ENCODE data around the gene CYP2S1. TPM values are rescaled to one million over a fixed set of nuclear protein-coding genes. Genes with fewer than 3 reads are reported as not detected.

Gene CYP2S1
- total RNA-seq, 4 donors from 2014 or later, result 0.42 to 1.4 (median 0.63) TPM

- WGBS, 2 donors, result 84 to 87% methylated on average over 2 of the region's 2 CpGs
- H3K36me3 ChIP-seq, result no peaks in the 10 kb centered on the region
- H3K4me3 ChIP-seq, result no peak overlapping the region
- DNase-seq (ENCODE audit: low spot score in 2 of 2), result no peak
- no peaks in the 10 kb centered on the region for H3K4me1 ChIP-seq
- H3K27me3 ChIP-seq, result no peaks in the 10 kb centered on the region
- TF ChIP-seq EP300 (IDR thresholded peaks at IDR 0.05), result no peak
- TF ChIP-seq POLR2A (IDR thresholded peaks at IDR 0.05), result no peak
- no peak for TF ChIP-seq CTCF (IDR thresholded peaks at IDR 0.05)
- H3K27ac ChIP-seq, result no peak overlapping the region
- peaks cover 0 to 12% (median 0%) of the 10 kb centered on the region in 4 donors for H3K9me3 ChIP-seq
Measured at GRCh38 chr19:41156207-41156606, 36.8 kb upstream of the CYP2S1 start.

- H3K27ac ChIP-seq, result no peak overlapping the region
- no peaks in the 10 kb centered on the region for H3K27me3 ChIP-seq
- no peaks in the 10 kb centered on the region for H3K4me1 ChIP-seq
- TF ChIP-seq POLR2A (IDR thresholded peaks at IDR 0.05), result no peak
- no peak for TF ChIP-seq EP300 (IDR thresholded peaks at IDR 0.05)
- no peak for TF ChIP-seq CTCF (IDR thresholded peaks at IDR 0.05)
- DNase-seq (ENCODE audit: low spot score in 2 of 2), result no peak
- WGBS, 2 donors, result 88 to 93% methylated on average over 2 of the region's 2 CpGs
- H3K9me3 ChIP-seq, result peaks cover 0 to 10% (median 0%) of the 10 kb centered on the region in 4 donors
- no peak overlapping the region for H3K4me3 ChIP-seq
- H3K36me3 ChIP-seq, result no peaks in the 10 kb centered on the region
Measured at GRCh38 chr19:41159881-41160280, 33.1 kb upstream of the CYP2S1 start.

GRCh38 chr19:41161903-41162302 is 31.1 kb upstream of the CYP2S1 start:
- Histone ChIP-seq H3K4me1 (no peaks in the 10 kb centered on the region), H3K36me3 (no peaks in the 10 kb centered on the region), H3K27me3 (no peaks in the 10 kb centered on the region), H3K4me3 (no peak overlapping the region), H3K27ac (no peak overlapping the region), H3K9me3 (no peaks in the 10 kb centered on the region)
- WGBS, 2 donors, result 88 to 94% methylated on average over 5 of the region's 5 CpGs
- no peak for DNase-seq (ENCODE audit: low spot score in 2 of 2)
- TF ChIP-seq EP300 (IDR thresholded peaks at IDR 0.05), result no peak
- TF ChIP-seq POLR2A (IDR thresholded peaks at IDR 0.05), result no peak
- no peak for TF ChIP-seq CTCF (IDR thresholded peaks at IDR 0.05)

GRCh38 chr19:41166944-41167804 is 25.8 kb upstream of the CYP2S1 start:
- no peak for DNase-seq (ENCODE audit: low spot score in 2 of 2)
- Histone ChIP-seq H3K27me3 (no peaks in the 10 kb centered on the region), H3K9me3 (no peaks in the 10 kb centered on the region), H3K4me3 (no peak overlapping the region), H3K36me3 (no peaks in the 10 kb centered on the region), H3K27ac (peak overlapping the region in 1 of 4 donors; percentile 20), H3K4me1 (no peaks in the 10 kb centered on the region)
- no peak for TF ChIP-seq EP300 (IDR thresholded peaks at IDR 0.05)
- TF ChIP-seq CTCF (IDR thresholded peaks at IDR 0.05), result no peak
- TF ChIP-seq POLR2A (IDR thresholded peaks at IDR 0.05), result no peak
- WGBS, 2 donors, result 85 to 89% methylated on average over 14 of the region's 14 CpGs
